ENCODE results near the gene SPC25. TPM values are rescaled to one million over a fixed set of nuclear protein-coding genes. Genes with fewer than 3 reads are reported as not detected.

SPC25 gene
- total and polyA plus RNA-seq, 4 donors, result 0.58 to 8.2 (median 2.1) TPM; not detected in 1

DNA sequence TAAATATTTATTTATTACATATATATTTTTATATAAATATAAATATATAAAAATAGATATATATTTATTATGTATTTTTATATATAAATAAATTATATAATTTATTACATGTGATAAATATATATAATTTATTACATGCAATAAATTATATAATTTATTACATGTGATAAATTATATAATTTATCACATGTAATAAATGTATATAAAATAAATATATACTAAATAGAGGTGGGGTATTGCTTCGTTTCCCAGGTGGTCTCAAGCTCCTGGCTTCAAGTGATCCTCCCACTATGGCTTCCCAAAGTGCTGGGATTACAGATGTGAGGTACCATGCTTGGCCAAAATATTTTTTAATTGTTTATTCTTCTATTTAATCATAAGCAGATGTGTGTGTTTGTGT lies 7.2 kb upstream of the SPC25 start:
- DNase-seq (ENCODE audit: low spot score), result no peak
- Histone ChIP-seq H3K9ac (ENCODE audit: low read depth in 1 of 2, low read length in 2 of 2) (no peak overlapping the region), H3K27ac (ENCODE audit: low read depth in 1 of 2, low read length in 2 of 2) (no peak overlapping the region), H3K27me3 (ENCODE audit: control insufficient read depth in 4 of 4, insufficient read depth in 4 of 4, low read length in 3 of 4) (no peaks in the 10 kb centered on the region), H3K9me3 (ENCODE audit: control insufficient read depth in 4 of 4, low read length in 3 of 4) (no peaks in the 10 kb centered on the region), H3K4me1 (ENCODE audit: control insufficient read depth in 4 of 4, insufficient read depth in 4 of 4, low read length in 3 of 4) (peaks cover 2 to 18% (median 9%) of the 10 kb centered on the region in 4 donors), H3K36me3 (ENCODE audit: control insufficient read depth in 4 of 4, insufficient read depth in 3 of 4, low read depth in 1 of 4, low read length in 3 of 4) (no peaks in the 10 kb centered on the region), H3K4me3 (ENCODE audit: low read depth in 1 of 3, low read length in 3 of 3) (no peak overlapping the region)
- TF ChIP-seq RAD21 (IDR thresholded peaks at IDR 0.05) (no peak), FOXA1 (IDR thresholded peaks at IDR 0.05) (no peak), TAF1 (conservative IDR thresholded peaks at IDR 0.05) (no peak), SP1 (IDR thresholded peaks at IDR 0.05) (no peak), NR2F2 (IDR thresholded peaks at IDR 0.05) (no peak), JUND (IDR thresholded peaks at IDR 0.05) (no peak)
- TF ChIP-seq, protein P1, sequence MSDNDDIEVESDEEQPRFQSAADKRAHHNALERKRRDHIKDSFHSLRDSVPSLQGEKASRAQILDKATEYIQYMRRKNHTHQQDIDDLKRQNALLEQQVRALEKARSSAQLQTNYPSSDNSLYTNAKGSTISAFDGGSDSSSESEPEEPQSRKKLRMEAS (IDR thresholded peaks at IDR 0.05), result no peak
- WGBS, result 53% methylated on average over 1 of the region's 1 CpG

DNA sequence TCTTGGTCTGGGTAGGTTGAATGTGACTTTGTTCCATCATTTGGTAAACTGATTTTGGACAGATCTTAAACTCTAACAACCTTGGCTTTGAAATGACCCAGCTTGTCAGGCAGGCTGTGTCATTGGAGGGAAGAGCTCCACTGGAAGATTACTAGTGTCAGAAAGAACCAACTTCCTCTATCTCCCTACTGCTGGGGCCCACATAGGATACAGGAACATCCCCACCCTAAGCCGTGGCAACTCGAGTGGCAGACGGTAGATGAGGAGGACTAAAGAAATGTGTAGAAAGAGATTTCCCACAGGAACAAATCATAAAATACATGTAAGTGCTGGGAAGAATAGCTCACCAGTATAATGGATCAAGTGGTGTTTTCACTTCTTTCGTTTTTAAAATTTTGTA lies 6.6 kb upstream of the SPC25 start:
- no peak overlapping the region for H3K4me3 ChIP-seq (ENCODE audit: low read depth in 1 of 3, low read length in 3 of 3)
- DNase-seq (ENCODE audit: low spot score), result no peak
- TF ChIP-seq HNF4G (IDR thresholded peaks at IDR 0.05), result no peak
- no peak for TF ChIP-seq SP1 (IDR thresholded peaks at IDR 0.05)
- TF ChIP-seq, protein P1 (IDR thresholded peaks at IDR 0.05), result no peak
- TF ChIP-seq HNF4A (conservative IDR thresholded peaks at IDR 0.05), result no peak
- TF ChIP-seq, protein P2, sequence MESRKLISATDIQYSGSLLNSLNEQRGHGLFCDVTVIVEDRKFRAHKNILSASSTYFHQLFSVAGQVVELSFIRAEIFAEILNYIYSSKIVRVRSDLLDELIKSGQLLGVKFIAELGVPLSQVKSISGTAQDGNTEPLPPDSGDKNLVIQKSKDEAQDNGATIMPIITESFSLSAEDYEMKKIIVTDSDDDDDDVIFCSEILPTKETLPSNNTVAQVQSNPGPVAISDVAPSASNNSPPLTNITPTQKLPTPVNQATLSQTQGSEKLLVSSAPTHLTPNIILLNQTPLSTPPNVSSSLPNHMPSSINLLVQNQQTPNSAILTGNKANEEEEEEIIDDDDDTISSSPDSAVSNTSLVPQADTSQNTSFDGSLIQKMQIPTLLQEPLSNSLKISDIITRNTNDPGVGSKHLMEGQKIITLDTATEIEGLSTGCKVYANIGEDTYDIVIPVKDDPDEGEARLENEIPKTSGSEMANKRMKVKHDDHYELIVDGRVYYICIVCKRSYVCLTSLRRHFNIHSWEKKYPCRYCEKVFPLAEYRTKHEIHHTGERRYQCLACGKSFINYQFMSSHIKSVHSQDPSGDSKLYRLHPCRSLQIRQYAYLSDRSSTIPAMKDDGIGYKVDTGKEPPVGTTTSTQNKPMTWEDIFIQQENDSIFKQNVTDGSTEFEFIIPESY (IDR thresholded peaks at IDR 0.05), result no peak
- no peak for TF ChIP-seq JUND (IDR thresholded peaks at IDR 0.05)
- TF ChIP-seq RAD21 (IDR thresholded peaks at IDR 0.05), result no peak
- TF ChIP-seq, protein P3, sequence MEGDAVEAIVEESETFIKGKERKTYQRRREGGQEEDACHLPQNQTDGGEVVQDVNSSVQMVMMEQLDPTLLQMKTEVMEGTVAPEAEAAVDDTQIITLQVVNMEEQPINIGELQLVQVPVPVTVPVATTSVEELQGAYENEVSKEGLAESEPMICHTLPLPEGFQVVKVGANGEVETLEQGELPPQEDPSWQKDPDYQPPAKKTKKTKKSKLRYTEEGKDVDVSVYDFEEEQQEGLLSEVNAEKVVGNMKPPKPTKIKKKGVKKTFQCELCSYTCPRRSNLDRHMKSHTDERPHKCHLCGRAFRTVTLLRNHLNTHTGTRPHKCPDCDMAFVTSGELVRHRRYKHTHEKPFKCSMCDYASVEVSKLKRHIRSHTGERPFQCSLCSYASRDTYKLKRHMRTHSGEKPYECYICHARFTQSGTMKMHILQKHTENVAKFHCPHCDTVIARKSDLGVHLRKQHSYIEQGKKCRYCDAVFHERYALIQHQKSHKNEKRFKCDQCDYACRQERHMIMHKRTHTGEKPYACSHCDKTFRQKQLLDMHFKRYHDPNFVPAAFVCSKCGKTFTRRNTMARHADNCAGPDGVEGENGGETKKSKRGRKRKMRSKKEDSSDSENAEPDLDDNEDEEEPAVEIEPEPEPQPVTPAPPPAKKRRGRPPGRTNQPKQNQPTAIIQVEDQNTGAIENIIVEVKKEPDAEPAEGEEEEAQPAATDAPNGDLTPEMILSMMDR (IDR thresholded peaks at IDR 0.05; ENCODE audit: low read depth, low read length, missing input control), result no peak
- TF ChIP-seq GABPA (IDR thresholded peaks at IDR 0.05 in 1 of 2, conservative IDR thresholded peaks at IDR 0.05 in 1 of 2), result no peak
- TF ChIP-seq EGR1 (IDR thresholded peaks at IDR 0.05; ENCODE audit: low read depth in 2 of 2), result no peak
- TF ChIP-seq, protein P4, sequence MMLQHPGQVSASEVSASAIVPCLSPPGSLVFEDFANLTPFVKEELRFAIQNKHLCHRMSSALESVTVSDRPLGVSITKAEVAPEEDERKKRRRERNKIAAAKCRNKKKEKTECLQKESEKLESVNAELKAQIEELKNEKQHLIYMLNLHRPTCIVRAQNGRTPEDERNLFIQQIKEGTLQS (IDR thresholded peaks at IDR 0.05), result no peak
- TF ChIP-seq TAF1 (conservative IDR thresholded peaks at IDR 0.05), result no peak
- no peak overlapping the region for H3K27ac ChIP-seq (ENCODE audit: low read depth in 1 of 2, low read length in 2 of 2)
- no peaks in the 10 kb centered on the region for H3K27me3 ChIP-seq (ENCODE audit: control insufficient read depth in 4 of 4, insufficient read depth in 4 of 4, low read length in 3 of 4)
- H3K9me3 ChIP-seq (ENCODE audit: control insufficient read depth in 4 of 4, low read length in 3 of 4), result no peaks in the 10 kb centered on the region
- H3K9ac ChIP-seq (ENCODE audit: low read depth in 1 of 2, low read length in 2 of 2), result no peak overlapping the region
- 75% methylated on average over 4 of the region's 4 CpGs for WGBS
- H3K4me1 ChIP-seq (ENCODE audit: control insufficient read depth in 4 of 4, insufficient read depth in 4 of 4, low read length in 3 of 4), result peaks cover 2 to 18% (median 9%) of the 10 kb centered on the region in 4 donors
- no peaks in the 10 kb centered on the region for H3K36me3 ChIP-seq (ENCODE audit: control insufficient read depth in 4 of 4, insufficient read depth in 3 of 4, low read depth in 1 of 4, low read length in 3 of 4)

DNA sequence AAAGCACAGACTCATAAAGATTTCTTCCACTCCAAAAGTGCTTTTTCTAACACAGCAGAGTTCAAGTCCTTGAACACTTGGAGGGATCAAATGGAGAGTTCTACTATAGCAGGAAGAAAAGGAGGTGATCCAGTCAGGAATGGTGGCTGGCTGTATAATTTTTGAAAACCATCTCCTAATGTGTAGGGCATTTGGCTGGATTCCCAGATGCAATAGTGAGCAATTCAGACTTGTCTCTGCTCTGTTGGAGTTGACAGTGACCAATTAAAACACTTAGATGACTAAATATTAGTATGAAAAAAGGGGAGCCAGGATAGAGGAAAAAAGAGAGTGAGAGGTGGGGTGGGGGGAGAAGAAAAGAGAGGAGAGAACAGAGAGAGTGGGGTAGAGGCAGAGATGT lies 5.5 kb upstream of the SPC25 start:
- Histone ChIP-seq H3K27ac (ENCODE audit: low read depth in 1 of 2, low read length in 2 of 2) (no peak overlapping the region), H3K9ac (ENCODE audit: low read depth in 1 of 2, low read length in 2 of 2) (no peak overlapping the region), H3K9me3 (ENCODE audit: control insufficient read depth in 4 of 4, low read length in 3 of 4) (no peaks in the 10 kb centered on the region), H3K27me3 (ENCODE audit: control insufficient read depth in 4 of 4, insufficient read depth in 4 of 4, low read length in 3 of 4) (no peaks in the 10 kb centered on the region), H3K4me3 (ENCODE audit: low read depth in 1 of 3, low read length in 3 of 3) (no peak overlapping the region), H3K4me1 (ENCODE audit: control insufficient read depth in 4 of 4, insufficient read depth in 4 of 4, low read length in 3 of 4) (peaks cover 2 to 19% (median 9%) of the 10 kb centered on the region in 4 donors), H3K36me3 (ENCODE audit: control insufficient read depth in 4 of 4, insufficient read depth in 3 of 4, low read depth in 1 of 4, low read length in 3 of 4) (no peaks in the 10 kb centered on the region)
- no peak for DNase-seq (ENCODE audit: low spot score)
- TF ChIP-seq, protein P1 (IDR thresholded peaks at IDR 0.05), result no peak
- TF ChIP-seq NR2F2 (IDR thresholded peaks at IDR 0.05) (no peak), YY1 (IDR thresholded peaks at IDR 0.05) (no peak), RXRA (IDR thresholded peaks at IDR 0.05) (no peak), SP1 (IDR thresholded peaks at IDR 0.05) (no peak), FOXA2 (IDR thresholded peaks at IDR 0.05) (no peak), GABPA (IDR thresholded peaks at IDR 0.05 in 1 of 2, conservative IDR thresholded peaks at IDR 0.05 in 1 of 2) (no peak), HNF4G (IDR thresholded peaks at IDR 0.05) (no peak), EGR1 (IDR thresholded peaks at IDR 0.05; ENCODE audit: low read depth in 2 of 2) (no peak), TAF1 (conservative IDR thresholded peaks at IDR 0.05) (no peak)
- TF ChIP-seq, protein P3 (IDR thresholded peaks at IDR 0.05; ENCODE audit: low read depth, low read length, missing input control), result no peak
- TF ChIP-seq, protein P4 (IDR thresholded peaks at IDR 0.05), result no peak
